Activated gamma-delta T cell treated with Interleukin-2 at 50 U/mL for 16 hours (primary cell): Measurements from ENCODE around the gene SIPA1L2.

Experiments
- DNase-seq: peaks from one replicate; pipeline ENCODE4 v3.0.0-alpha.2; 2020

Gene SIPA1L2, protein sequence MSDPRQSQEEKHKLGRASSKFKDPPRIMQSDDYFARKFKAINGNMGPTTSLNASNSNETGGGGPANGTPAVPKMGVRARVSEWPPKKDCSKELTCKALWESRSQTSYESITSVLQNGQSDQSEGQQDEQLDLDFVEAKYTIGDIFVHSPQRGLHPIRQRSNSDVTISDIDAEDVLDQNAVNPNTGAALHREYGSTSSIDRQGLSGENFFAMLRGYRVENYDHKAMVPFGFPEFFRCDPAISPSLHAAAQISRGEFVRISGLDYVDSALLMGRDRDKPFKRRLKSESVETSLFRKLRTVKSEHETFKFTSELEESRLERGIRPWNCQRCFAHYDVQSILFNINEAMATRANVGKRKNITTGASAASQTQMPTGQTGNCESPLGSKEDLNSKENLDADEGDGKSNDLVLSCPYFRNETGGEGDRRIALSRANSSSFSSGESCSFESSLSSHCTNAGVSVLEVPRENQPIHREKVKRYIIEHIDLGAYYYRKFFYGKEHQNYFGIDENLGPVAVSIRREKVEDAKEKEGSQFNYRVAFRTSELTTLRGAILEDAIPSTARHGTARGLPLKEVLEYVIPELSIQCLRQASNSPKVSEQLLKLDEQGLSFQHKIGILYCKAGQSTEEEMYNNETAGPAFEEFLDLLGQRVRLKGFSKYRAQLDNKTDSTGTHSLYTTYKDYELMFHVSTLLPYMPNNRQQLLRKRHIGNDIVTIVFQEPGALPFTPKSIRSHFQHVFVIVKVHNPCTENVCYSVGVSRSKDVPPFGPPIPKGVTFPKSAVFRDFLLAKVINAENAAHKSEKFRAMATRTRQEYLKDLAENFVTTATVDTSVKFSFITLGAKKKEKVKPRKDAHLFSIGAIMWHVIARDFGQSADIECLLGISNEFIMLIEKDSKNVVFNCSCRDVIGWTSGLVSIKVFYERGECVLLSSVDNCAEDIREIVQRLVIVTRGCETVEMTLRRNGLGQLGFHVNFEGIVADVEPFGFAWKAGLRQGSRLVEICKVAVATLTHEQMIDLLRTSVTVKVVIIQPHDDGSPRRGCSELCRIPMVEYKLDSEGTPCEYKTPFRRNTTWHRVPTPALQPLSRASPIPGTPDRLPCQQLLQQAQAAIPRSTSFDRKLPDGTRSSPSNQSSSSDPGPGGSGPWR (N-terminal part only)

GRCh38 chr1:232630047-232630893 is at the start of gene SIPA1L2:
SIPA1L2 (minus strand) TSS chr1:232630133; CDS start chr1:232515339, 114,794 bp downstream.
- DNase-seq, result peak; percentile 85

DNA sequence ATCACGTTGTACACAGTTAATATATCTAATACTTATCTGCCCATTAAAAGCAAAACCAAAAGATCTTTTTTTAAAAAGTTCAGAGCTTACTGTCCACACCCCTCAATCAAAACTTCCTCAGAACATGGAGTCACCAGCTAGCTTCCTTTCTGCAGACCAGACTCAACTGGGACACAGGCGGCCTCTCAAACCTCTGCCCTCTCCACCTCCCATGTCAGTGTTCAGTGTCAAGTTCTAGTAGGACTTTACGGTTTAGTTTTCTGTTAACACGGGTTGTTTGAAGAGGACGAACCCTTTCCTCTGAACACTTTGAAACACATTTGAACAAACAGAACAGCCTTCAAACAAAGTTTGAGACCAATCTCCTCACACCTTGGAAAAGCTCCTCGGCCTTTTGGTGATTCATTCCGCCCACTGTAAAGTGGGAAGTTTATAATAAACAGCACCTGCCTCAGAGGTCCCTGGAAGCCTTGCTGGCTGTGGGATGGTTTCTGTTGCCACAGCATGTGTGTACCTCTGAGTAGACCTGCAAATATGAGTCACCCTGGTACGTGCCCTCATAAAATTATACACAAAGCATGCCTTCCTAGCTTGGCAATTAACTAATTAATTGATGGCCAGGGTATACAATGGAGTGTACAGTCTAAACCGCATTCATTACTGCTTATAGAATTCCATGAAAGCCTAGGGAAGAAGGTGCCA is 48.4 kb upstream of the SIPA1L2 start:
- no peak for DNase-seq

DNA sequence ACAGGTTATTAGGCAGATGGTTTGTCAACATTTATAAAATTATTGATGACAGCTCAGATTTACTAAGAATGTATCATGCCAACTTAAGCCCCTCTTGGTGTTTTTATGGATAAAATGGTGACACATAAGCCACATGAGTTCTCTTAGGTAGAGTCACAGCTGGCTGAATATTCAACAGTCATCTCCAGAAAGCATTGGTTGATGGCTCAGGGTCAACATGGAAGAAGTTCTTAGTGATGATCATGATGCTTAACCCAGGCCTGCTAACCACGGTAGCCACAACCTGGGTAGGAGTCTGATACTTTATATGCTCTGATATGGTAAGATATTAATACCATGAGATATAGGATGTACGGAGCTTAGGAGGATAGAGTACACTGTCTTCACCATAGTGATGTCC is 46.4 kb upstream of the SIPA1L2 start:
- no peak for DNase-seq

DNA sequence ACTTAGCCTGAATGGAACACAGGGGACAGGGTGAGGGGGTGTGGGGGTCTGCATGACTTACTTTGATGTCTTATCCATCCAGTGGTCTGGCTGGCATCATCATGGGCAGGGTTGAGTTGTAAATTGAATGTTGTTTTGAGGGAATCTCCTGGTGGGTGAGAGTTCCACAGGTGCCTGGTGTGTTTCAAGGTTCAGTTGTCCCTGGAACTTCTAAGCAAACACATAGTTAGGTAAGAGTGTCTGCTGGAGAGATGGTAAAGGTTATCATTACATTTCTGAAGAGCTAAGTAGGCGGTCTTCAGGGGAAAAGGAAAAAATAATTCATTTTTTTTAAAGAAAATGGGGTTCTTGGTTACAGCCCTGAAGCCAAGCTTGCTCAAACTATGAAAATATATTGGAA is 46.0 kb upstream of the SIPA1L2 start:
- no peak for DNase-seq

DNA sequence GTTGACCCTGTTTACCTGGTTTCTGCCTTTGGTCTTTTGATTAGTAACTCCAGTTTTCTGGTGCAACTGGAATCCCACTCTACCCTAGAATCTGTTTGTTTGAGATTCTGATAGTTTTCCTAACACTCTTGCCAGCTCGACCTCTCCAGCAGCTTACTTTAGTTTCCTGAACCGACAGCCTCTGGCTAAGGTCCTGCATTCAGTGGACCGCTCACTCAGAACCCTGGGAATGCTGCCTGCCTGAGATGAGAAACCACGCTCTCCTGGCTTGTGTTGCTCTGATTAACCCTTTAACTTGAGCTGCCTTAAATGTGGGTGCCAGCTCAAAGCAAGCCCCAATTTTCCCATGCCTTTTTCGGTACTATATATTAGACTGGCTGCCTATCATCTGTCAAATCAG is 45.3 kb upstream of the SIPA1L2 start:
- no peak for DNase-seq

DNA sequence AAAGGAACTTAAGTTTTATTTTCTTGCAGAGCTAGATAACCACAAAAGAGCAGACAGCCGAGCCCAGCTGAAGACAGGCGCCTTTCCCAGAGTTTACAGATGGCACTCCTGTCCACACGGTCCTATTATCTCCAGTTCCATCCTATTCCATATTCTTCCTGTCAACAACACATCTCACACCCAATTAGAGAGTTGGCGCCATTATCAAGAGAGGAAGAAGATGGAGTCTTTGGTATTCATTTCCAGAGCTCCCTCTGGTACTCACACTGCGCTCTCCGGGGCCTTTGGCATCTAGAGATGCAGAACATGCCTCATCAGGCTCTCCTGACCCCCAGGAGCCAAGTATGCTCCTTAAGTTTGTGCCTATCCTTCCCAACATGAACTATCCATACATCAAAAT is 43.3 kb upstream of the SIPA1L2 start:
- DNase-seq, result no peak

- DNase-seq, result no peak
Measured at GRCh38 chr1:232669981-232670747, 40.2 kb upstream of the SIPA1L2 start.

DNA sequence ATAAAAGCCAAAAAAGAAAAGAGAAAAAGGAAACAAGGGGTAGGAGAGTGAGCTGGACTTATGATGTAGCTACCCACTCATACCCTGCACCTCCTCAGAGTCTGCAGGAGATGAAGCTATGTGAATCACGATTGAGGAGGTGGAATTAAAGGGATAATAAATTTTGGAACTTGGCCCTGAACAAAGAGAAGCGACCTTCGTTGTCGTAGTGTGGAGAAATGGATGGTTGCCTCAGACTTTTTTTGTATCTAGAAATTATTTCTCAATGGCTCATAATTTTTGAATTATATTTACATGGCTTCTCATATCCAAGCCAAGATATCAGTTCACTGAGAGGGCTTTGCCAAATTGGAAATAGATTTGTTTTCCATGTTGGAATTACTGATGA is 37.8 kb upstream of the SIPA1L2 start:
- no peak for DNase-seq

DNA sequence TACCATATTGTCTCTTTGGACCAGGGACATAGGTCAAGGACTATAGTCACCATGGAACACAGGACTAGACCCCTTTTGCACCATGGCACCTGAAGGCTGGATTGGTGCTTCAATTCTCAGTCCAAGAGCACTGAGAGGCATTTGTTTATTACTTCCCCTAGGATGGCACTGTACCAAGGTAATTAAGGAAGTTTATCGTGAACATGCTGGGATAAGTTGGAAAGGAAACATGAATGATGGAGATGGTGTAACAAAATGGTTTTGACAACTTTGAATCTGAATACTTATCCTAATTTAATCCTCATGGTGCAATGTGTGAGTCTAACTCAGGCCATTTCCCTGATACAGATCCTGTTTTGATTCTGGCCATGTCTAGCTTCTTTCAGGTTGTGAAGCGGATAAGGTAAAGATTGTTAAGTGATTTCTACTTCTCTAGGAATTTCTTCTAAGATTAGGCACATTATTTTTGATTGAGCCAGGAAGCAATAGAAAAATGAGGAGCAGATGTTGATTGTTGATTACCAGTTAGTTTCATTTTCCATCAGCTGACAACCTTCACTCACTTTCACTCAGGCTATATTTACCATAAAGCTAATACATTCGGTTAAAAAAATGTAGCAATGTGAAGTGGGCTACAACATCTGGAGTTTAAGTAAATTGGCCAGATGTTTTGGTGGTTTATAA is 37.3 kb upstream of the SIPA1L2 start:
- no peak for DNase-seq

DNA sequence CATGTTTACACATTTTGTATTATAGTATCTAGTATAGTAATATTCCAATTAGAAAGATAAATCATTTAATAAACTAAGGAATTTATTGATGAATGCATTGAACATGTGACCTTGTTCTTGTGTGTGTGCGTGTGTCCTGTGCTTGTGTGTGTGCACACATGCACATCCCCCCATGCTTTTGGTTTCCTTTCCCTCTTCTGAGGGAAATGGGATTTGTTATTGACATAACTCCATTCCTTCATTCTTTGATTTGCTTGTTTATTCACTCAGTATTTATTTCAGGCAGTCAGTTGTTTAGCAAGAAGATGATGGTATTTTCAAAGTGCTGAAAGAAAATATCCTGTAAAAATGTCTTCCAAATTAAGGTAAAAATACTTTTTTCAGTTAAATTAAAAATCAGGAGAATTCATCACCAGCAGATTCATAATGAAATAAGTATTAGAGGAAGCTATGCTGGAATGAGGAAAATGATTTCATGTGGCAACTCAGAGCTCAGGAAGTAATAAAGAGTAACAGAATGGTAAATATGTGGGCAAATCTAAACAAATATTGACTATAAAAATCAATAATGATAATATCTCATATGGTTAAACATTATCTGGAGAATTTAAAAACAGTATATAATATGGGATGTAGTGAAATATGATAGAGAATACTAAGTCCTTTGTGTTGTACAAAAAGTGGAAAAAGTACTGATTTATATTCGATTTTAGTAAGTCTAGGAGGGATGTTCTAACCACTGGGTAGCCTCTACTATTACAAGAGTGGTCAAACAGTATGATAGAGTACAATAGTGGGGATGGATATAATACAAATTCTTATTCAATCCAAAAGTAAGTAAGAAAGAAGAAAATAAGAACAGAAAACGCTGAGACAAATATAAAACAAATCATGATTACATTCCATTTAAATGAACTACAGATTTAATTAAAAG is 35.2 kb upstream of the SIPA1L2 start:
- no peak for DNase-seq

DNA sequence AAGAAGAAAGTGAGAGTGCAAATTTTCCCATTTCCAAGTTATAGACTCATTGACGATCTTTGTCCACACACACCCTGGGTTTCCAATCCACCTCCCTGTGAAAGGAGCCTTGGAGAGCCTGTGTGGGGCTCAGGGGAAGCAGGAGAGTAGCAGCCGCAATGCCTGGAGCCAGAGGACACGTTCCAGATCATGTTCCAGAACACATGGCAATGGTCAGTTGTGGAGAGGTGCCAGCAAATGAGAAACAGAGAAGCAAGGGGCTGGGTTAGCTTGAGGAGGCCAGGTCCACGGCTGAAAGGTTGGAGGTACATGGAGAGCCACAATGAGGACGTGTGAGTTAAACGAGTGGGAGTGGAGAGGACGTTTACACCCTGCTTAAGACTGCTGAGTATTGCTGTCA is 33.0 kb upstream of the SIPA1L2 start:
- DNase-seq, result no peak

GRCh38 chr1:232658386-232658785 is 28.5 kb upstream of the SIPA1L2 start:
- no peak for DNase-seq

- DNase-seq, result no peak
Measured at GRCh38 chr1:232657426-232658005, 27.6 kb upstream of the SIPA1L2 start.

DNA sequence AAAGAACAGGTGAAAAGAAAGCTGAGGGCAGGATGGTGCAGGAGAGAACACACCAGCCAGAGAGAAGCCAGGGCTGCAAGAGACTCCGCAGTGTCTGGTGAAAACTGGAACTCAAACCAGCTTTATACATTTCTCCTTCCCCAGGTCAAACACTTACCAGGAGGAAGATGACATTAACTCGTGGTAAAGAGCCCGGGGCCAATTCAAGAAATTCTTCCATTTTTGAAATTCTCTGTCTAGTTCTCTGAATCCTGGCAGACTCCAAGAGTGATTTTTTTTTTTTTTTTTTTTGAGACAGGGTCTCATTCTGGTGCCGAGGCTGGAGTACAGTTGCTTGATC is 25.8 kb upstream of the SIPA1L2 start:
- no peak for DNase-seq

DNA sequence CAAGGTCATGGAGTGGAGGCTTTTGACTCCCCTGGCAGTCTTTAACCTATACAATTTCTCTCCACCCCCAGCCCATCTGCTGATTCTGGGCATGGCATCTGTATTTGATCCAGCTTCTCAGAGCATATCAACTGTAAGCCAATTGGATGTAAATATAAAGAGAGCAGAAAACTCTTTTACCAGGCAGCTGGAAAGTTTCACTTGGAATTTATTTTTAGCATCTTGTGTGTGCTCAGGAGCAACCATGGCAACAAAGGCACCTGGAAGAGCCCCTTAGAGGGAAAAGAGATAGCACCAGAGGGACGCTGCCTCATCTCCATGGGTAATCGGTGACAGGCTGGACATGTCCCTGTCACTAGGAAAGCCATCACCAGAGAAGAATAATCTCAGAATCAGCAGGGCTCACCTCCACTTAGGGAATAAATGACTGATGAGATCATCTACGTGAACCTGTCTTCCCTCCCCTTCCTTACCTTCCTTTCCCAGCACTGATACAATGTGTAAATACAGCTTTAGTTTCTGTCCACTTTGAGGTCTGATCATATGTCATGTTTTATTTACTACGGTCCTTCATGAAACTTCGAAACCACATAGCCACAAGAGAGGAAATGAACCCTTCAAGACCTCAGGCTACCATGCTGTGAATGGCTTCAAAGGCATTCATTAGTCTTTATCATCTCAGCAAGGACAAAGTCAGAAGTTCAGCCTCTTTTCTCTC is 25.3 kb upstream of the SIPA1L2 start:
- DNase-seq, result no peak

DNA sequence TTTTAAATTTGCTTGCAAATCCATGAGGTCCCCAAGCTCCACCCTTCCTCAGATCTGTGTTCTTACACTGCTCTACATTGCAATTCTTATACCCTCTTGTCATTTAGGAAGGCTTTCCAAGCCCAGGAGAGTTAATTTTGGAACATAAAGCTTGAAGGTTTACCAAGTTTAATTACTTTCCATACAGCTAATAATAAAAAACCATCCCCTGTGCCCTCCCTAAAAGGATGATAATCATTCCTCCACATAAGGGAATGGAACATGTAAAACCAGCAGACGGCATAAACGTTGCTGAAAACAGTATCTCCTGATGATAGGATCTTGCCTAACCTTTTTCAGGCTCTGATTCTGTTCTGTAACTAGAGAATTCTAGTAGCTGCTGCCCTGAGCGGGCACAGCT is 23.9 kb upstream of the SIPA1L2 start:
- no peak for DNase-seq

DNA sequence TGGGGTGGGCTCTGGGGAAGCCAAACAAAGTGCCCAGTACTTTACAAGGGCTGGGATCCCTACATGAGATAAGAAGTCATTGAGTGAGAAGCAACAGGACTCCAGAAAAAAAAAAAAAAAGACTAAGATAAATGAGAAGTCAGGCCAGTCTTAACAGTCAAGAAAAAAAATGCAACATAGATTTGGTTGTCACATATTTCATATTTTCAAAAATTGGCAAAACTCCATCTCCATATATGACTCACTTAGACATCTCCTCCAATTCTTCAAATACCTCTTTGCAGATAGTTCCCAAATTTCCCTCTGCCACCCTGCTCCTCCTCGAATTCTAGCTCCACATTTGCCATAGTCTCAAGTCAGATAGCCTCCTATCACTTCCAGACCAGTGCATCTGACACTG is 20.9 kb upstream of the SIPA1L2 start:
- DNase-seq, result no peak

GRCh38 chr1:232650418-232650817 is 20.5 kb upstream of the SIPA1L2 start:
- DNase-seq, result no peak
